Ishikawa (cell line): ENCODE data around the gene CEMIP.

Experiments
- CEBPB ChIP-seq: IDR thresholded peaks from 2 replicates; pipeline ENCODE4 v1.6.1; 2012
- CREB1 ChIP-seq: IDR thresholded peaks from 2 replicates; pipeline ENCODE4 v1.6.1; 2012; ENCODE audit warnings: low read depth
- EGR1 ChIP-seq: IDR thresholded peaks from 2 replicates; pipeline ENCODE4 v1.6.1; 2012
- EP300 ChIP-seq: IDR thresholded peaks from 2 replicates; pipeline ENCODE4 v1.6.1; 2012; ENCODE audit warnings: borderline replicate concordance
- FOXM1 ChIP-seq: IDR thresholded peaks from 2 replicates; pipeline ENCODE4 v1.6.1; 2012; ENCODE audit warnings: low read depth, borderline replicate concordance
- NFIC ChIP-seq: IDR thresholded peaks from 2 replicates; pipeline ENCODE4 v1.6.1; 2012
- RAD21 ChIP-seq: IDR thresholded peaks from 2 replicates; pipeline ENCODE4 v1.6.1; 2012; ENCODE audit warnings: low read depth
- TAF1 ChIP-seq: IDR thresholded peaks from 2 replicates; pipeline ENCODE4 v1.6.1; 2012; ENCODE audit warnings: low read depth, mild to moderate bottlenecking
- TCF12 ChIP-seq: IDR thresholded peaks from 2 replicates; pipeline ENCODE4 v1.6.1; 2012; ENCODE audit warnings: low read depth
- TEAD4 ChIP-seq: IDR thresholded peaks from 2 replicates; pipeline ENCODE4 v1.6.1; 2012
- YY1 ChIP-seq: IDR thresholded peaks from 2 replicates; pipeline ENCODE4 v1.6.1; 2012; ENCODE audit warnings: low read depth
- ZBTB7A ChIP-seq: IDR thresholded peaks from 2 replicates; pipeline ENCODE4 v1.6.1; 2012; ENCODE audit warnings: low read depth
- TF ChIP-seq, protein P1 (sequence below): IDR thresholded peaks from 2 replicates; pipeline ENCODE4 v1.6.1; 2012
- TF ChIP-seq, protein P2 (sequence below): IDR thresholded peaks from 2 replicates; pipeline ENCODE4 v1.6.1; 2012; ENCODE audit warnings: low read depth, mild to moderate bottlenecking
- TF ChIP-seq, protein P3 (sequence below): IDR thresholded peaks from 2 replicates; pipeline ENCODE4 v1.6.1; 2012

Gene CEMIP

GRCh38 chr15:80878242-80878866 is 99.2 kb downstream of the CEMIP start:
- TF ChIP-seq FOXM1 (no peak), EGR1 (no peak), CREB1 (no peak), ZBTB7A (no peak), RAD21 (no peak), TAF1 (no peak), EP300 (no peak), TCF12 (no peak), TEAD4 (no peak), NFIC (no peak), CEBPB (no peak), YY1 (no peak)
- TF ChIP-seq, protein P1, sequence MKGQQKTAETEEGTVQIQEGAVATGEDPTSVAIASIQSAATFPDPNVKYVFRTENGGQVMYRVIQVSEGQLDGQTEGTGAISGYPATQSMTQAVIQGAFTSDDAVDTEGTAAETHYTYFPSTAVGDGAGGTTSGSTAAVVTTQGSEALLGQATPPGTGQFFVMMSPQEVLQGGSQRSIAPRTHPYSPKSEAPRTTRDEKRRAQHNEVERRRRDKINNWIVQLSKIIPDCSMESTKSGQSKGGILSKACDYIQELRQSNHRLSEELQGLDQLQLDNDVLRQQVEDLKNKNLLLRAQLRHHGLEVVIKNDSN, result no peak
- TF ChIP-seq, protein P2, sequence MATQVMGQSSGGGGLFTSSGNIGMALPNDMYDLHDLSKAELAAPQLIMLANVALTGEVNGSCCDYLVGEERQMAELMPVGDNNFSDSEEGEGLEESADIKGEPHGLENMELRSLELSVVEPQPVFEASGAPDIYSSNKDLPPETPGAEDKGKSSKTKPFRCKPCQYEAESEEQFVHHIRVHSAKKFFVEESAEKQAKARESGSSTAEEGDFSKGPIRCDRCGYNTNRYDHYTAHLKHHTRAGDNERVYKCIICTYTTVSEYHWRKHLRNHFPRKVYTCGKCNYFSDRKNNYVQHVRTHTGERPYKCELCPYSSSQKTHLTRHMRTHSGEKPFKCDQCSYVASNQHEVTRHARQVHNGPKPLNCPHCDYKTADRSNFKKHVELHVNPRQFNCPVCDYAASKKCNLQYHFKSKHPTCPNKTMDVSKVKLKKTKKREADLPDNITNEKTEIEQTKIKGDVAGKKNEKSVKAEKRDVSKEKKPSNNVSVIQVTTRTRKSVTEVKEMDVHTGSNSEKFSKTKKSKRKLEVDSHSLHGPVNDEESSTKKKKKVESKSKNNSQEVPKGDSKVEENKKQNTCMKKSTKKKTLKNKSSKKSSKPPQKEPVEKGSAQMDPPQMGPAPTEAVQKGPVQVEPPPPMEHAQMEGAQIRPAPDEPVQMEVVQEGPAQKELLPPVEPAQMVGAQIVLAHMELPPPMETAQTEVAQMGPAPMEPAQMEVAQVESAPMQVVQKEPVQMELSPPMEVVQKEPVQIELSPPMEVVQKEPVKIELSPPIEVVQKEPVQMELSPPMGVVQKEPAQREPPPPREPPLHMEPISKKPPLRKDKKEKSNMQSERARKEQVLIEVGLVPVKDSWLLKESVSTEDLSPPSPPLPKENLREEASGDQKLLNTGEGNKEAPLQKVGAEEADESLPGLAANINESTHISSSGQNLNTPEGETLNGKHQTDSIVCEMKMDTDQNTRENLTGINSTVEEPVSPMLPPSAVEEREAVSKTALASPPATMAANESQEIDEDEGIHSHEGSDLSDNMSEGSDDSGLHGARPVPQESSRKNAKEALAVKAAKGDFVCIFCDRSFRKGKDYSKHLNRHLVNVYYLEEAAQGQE, result no peak
- TF ChIP-seq, protein P3, sequence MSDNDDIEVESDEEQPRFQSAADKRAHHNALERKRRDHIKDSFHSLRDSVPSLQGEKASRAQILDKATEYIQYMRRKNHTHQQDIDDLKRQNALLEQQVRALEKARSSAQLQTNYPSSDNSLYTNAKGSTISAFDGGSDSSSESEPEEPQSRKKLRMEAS, result no peak

- TF ChIP-seq FOXM1, result no peak
- no peak for TF ChIP-seq TCF12
- TF ChIP-seq TAF1, result no peak
- TF ChIP-seq ZBTB7A, result no peak
- TF ChIP-seq, protein P2, result no peak
- TF ChIP-seq CREB1, result no peak
- TF ChIP-seq, protein P3, result no peak
- no peak for TF ChIP-seq EGR1
- TF ChIP-seq, protein P1, result no peak
- TF ChIP-seq TEAD4, result no peak
- TF ChIP-seq YY1, result no peak
- TF ChIP-seq CEBPB, result no peak
- no peak for TF ChIP-seq RAD21
- no peak for TF ChIP-seq NFIC
- no peak for TF ChIP-seq EP300
These were observed 99.7 kb downstream of the CEMIP start for GRCh38 chr15:80878867-80879250.

DNA sequence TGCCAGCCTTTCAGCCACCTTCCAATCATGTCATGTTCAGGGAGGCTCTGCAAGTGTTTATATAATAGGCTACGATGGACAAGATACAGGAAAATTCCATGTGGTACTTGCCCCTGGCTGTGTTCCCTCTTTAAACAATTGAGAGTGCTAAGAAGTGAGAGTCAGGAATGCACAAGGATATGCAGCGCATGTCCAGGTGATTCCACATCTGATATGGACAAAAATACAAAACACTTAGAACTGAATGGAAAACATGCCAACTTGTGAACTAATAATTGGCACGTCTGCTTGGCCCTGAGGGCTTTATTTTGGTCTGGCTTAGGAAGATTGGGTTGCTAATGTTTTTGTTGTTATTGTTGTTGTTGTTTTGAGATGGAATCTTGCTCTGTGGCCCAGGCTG is 100.9 kb downstream of the CEMIP start:
- no peak for TF ChIP-seq EGR1
- no peak for TF ChIP-seq TAF1
- no peak for TF ChIP-seq TCF12
- TF ChIP-seq CREB1, result no peak
- no peak for TF ChIP-seq TEAD4
- TF ChIP-seq YY1, result no peak
- TF ChIP-seq, protein P1, result no peak
- TF ChIP-seq EP300, result no peak
- no peak for TF ChIP-seq NFIC
- TF ChIP-seq FOXM1, result no peak
- TF ChIP-seq RAD21, result no peak

DNA sequence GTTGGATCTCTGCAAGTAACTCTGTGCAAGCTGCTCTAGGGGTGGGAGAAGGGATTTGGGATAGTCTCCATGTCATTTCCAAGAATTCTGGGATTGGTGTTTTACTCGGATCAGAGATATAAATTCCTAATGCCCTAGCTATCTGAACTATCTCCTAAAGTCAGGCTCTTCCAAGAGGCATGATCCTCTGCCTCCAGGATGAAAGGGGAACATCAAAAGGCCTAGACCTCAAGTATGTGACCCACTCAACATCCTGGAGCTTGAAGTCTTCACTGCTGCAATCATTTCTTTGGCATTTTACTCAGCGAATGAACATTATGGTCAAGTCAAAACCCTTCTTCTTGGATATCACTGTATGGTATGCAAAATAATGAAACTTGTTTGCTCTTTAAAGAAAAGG is 104.5 kb downstream of the CEMIP start:
- no peak for TF ChIP-seq CREB1
- TF ChIP-seq, protein P2, result no peak
- TF ChIP-seq EGR1, result no peak
- TF ChIP-seq ZBTB7A, result no peak
- no peak for TF ChIP-seq FOXM1
- no peak for TF ChIP-seq CEBPB
- no peak for TF ChIP-seq TEAD4
- TF ChIP-seq, protein P3, result no peak
- TF ChIP-seq NFIC, result no peak
